ENCODE results near the gene TAS1R1. TPM values are rescaled to one million over a fixed set of nuclear protein-coding genes. Genes with fewer than 3 reads are reported as not detected.

The TAS1R1 gene
- total RNA-seq, 1 donor from 2014 or later = not detected

GRCh38 chr1:6521536-6521935, 33.6 kb upstream of the TAS1R1 start:
- Mint-ChIP-seq H3K27ac (no peak overlapping the region), H3K27me3 (no peaks in the 10 kb centered on the region), H3K36me3 (ENCODE audit: low read depth) (peaks cover 28% of the 10 kb centered on the region), H3K4me1 (no peaks in the 10 kb centered on the region), H3K9me3 (no peaks in the 10 kb centered on the region), H3K4me3 (no peak overlapping the region)
- CTCF ChIA-PET = interaction anchor here (1.5 kb wide), 1 partner anchor 36 kb away, joined by 4 read pairs; no protein-coding TSS in a partner anchor
- intact Hi-C loops (cut with micrococcal nuclease) = no loop called here
- ATAC-seq (ENCODE audit: low read depth) (no peak), DNase-seq (no peak)
- no peak for TF ChIP-seq CTCF (IDR thresholded peaks at IDR 0.05)
- POLR2A ChIA-PET = no interaction called here

GRCh38 chr1:6523566-6523965, 31.5 kb upstream of the TAS1R1 start:
- DNase-seq = no peak
- POLR2A ChIA-PET = no interaction called here
- Mint-ChIP-seq H3K4me3 (no peak overlapping the region), H3K27me3 (no peaks in the 10 kb centered on the region), H3K4me1 (no peaks in the 10 kb centered on the region), H3K9me3 (no peaks in the 10 kb centered on the region), H3K36me3 (ENCODE audit: low read depth) (peaks cover 47% of the 10 kb centered on the region), H3K27ac (no peak overlapping the region)
- ATAC-seq (ENCODE audit: low read depth) = no peak
- CTCF ChIA-PET = no interaction called here
- no peak for TF ChIP-seq CTCF (IDR thresholded peaks at IDR 0.05)
- intact Hi-C loops (cut with micrococcal nuclease) = no loop called here

GRCh38 chr1:6526316-6526715, 28.8 kb upstream of the TAS1R1 start:
- CTCF ChIA-PET = interaction anchor here (1.0 kb wide), 1 partner anchor 28 kb away, joined by 3 read pairs; the partner anchor contains the start of gene NOL9
- H3K27ac Mint-ChIP-seq = no peak overlapping the region

GRCh38 chr1:6528492-6528891, 26.6 kb upstream of the TAS1R1 start:
- TF ChIP-seq CTCF (IDR thresholded peaks at IDR 0.05) = no peak
- no peak overlapping the region for H3K4me3 Mint-ChIP-seq
- ATAC-seq (ENCODE audit: low read depth) (no peak), DNase-seq (no peak)
- POLR2A ChIA-PET = no interaction called here
- H3K36me3 Mint-ChIP-seq (ENCODE audit: low read depth) = peaks cover 86% of the 10 kb centered on the region
- no peaks in the 10 kb centered on the region for H3K27me3 Mint-ChIP-seq
- intact Hi-C loops (cut with micrococcal nuclease) = no loop called here
- no peaks in the 10 kb centered on the region for H3K9me3 Mint-ChIP-seq
- no peaks in the 10 kb centered on the region for H3K4me1 Mint-ChIP-seq
- CTCF ChIA-PET = no interaction called here
- no peak overlapping the region for H3K27ac Mint-ChIP-seq

More at GRCh38 chr1:6526316-6526715, 28.8 kb upstream of the TAS1R1 start:
- no peaks in the 10 kb centered on the region for H3K9me3 Mint-ChIP-seq
- H3K4me3 Mint-ChIP-seq = no peak overlapping the region
- TF ChIP-seq CTCF (IDR thresholded peaks at IDR 0.05) = no peak
- intact Hi-C loops (cut with micrococcal nuclease) = no loop called here
- POLR2A ChIA-PET = no interaction called here
- DNase-seq (no peak), ATAC-seq (ENCODE audit: low read depth) (no peak)
- H3K4me1 Mint-ChIP-seq = no peaks in the 10 kb centered on the region
- peaks cover 66% of the 10 kb centered on the region for H3K36me3 Mint-ChIP-seq (ENCODE audit: low read depth)
- H3K27me3 Mint-ChIP-seq = no peaks in the 10 kb centered on the region

- CTCF ChIA-PET = no interaction called here
- peaks cover 83% of the 10 kb centered on the region for H3K36me3 Mint-ChIP-seq (ENCODE audit: low read depth)
These were observed 24.5 kb upstream of the TAS1R1 start for GRCh38 chr1:6530504-6531160.

More at GRCh38 chr1:6530504-6531160, 24.5 kb upstream of the TAS1R1 start:
- intact Hi-C loops (cut with micrococcal nuclease) = no loop called here
- POLR2A ChIA-PET = no interaction called here
- ATAC-seq (ENCODE audit: low read depth) (no peak), DNase-seq (no peak)
- Mint-ChIP-seq H3K27ac (no peak overlapping the region), H3K9me3 (no peaks in the 10 kb centered on the region), H3K27me3 (no peaks in the 10 kb centered on the region), H3K4me3 (no peak overlapping the region), H3K4me1 (peaks cover 4% of the 10 kb centered on the region)
- TF ChIP-seq CTCF (IDR thresholded peaks at IDR 0.05) = no peak
